ENCODE results near the gene ADCY5.

DNA sequence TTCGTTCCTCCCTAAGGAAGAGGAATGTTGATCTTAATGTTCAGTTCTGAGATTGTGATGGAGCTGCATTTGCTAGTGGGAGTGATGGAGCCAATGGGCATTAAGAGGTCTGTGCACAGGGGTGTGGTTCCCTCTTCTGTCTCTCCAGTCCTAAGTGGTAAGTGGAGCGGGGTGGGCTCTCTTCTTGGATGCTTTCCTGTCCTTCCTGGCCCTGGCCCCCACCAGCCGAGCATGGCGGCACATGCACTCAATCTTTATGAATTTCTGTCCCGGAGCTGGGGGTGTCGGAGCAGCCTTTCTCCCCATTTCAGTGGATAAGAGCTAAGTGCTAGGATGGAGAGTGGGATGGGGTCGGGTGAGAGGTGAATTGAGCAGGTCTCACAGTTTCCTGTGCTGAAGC, 37.6 kb upstream of the ADCY5 start:
- TF ChIP-seq, protein P1, sequence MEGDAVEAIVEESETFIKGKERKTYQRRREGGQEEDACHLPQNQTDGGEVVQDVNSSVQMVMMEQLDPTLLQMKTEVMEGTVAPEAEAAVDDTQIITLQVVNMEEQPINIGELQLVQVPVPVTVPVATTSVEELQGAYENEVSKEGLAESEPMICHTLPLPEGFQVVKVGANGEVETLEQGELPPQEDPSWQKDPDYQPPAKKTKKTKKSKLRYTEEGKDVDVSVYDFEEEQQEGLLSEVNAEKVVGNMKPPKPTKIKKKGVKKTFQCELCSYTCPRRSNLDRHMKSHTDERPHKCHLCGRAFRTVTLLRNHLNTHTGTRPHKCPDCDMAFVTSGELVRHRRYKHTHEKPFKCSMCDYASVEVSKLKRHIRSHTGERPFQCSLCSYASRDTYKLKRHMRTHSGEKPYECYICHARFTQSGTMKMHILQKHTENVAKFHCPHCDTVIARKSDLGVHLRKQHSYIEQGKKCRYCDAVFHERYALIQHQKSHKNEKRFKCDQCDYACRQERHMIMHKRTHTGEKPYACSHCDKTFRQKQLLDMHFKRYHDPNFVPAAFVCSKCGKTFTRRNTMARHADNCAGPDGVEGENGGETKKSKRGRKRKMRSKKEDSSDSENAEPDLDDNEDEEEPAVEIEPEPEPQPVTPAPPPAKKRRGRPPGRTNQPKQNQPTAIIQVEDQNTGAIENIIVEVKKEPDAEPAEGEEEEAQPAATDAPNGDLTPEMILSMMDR (IDR thresholded peaks at IDR 0.05; ENCODE audit: low read depth, low read length, missing input control) = no peak
- no peak for TF ChIP-seq NR2F2 (IDR thresholded peaks at IDR 0.05)
- TF ChIP-seq EGR1 (IDR thresholded peaks at IDR 0.05; ENCODE audit: low read depth in 2 of 2) = no peak
- TF ChIP-seq, protein P2, sequence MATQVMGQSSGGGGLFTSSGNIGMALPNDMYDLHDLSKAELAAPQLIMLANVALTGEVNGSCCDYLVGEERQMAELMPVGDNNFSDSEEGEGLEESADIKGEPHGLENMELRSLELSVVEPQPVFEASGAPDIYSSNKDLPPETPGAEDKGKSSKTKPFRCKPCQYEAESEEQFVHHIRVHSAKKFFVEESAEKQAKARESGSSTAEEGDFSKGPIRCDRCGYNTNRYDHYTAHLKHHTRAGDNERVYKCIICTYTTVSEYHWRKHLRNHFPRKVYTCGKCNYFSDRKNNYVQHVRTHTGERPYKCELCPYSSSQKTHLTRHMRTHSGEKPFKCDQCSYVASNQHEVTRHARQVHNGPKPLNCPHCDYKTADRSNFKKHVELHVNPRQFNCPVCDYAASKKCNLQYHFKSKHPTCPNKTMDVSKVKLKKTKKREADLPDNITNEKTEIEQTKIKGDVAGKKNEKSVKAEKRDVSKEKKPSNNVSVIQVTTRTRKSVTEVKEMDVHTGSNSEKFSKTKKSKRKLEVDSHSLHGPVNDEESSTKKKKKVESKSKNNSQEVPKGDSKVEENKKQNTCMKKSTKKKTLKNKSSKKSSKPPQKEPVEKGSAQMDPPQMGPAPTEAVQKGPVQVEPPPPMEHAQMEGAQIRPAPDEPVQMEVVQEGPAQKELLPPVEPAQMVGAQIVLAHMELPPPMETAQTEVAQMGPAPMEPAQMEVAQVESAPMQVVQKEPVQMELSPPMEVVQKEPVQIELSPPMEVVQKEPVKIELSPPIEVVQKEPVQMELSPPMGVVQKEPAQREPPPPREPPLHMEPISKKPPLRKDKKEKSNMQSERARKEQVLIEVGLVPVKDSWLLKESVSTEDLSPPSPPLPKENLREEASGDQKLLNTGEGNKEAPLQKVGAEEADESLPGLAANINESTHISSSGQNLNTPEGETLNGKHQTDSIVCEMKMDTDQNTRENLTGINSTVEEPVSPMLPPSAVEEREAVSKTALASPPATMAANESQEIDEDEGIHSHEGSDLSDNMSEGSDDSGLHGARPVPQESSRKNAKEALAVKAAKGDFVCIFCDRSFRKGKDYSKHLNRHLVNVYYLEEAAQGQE (IDR thresholded peaks at IDR 0.05) = no peak
- TF ChIP-seq FOXA1 (IDR thresholded peaks at IDR 0.05) = no peak
- TF ChIP-seq RXRA (IDR thresholded peaks at IDR 0.05) = no peak
- no peak for TF ChIP-seq SP1 (IDR thresholded peaks at IDR 0.05)
- no peak for TF ChIP-seq GABPA (IDR thresholded peaks at IDR 0.05 in 1 of 2, conservative IDR thresholded peaks at IDR 0.05 in 1 of 2)
- no peak for TF ChIP-seq RAD21 (IDR thresholded peaks at IDR 0.05)
- TF ChIP-seq JUND (IDR thresholded peaks at IDR 0.05) = no peak
- no peak for TF ChIP-seq TAF1 (conservative IDR thresholded peaks at IDR 0.05)
- TF ChIP-seq, protein P3, sequence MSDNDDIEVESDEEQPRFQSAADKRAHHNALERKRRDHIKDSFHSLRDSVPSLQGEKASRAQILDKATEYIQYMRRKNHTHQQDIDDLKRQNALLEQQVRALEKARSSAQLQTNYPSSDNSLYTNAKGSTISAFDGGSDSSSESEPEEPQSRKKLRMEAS (IDR thresholded peaks at IDR 0.05) = no peak

Measured in liver (tissue), 3 donors.